HG03469 (cell line): Measurements from ENCODE around the gene FOXK1.

ENCODE experiments used
- ATAC-seq: cut with Tn5 transposase; IDR thresholded peaks from one replicate; pipeline ENCODE4 v1.9.1; 2021; ENCODE audit warnings: mild to moderate bottlenecking, moderate library complexity, moderate number of reproducible peaks; ENCODE audit not compliant: unreplicated experiment

The FOXK1 gene

GRCh38 chr7:4694305-4694704 lies 12.2 kb downstream of the FOXK1 start:
- ATAC-seq: no peak

GRCh38 chr7:4698707-4699275 lies 16.7 kb downstream of the FOXK1 start:
- ATAC-seq: no peak

DNA sequence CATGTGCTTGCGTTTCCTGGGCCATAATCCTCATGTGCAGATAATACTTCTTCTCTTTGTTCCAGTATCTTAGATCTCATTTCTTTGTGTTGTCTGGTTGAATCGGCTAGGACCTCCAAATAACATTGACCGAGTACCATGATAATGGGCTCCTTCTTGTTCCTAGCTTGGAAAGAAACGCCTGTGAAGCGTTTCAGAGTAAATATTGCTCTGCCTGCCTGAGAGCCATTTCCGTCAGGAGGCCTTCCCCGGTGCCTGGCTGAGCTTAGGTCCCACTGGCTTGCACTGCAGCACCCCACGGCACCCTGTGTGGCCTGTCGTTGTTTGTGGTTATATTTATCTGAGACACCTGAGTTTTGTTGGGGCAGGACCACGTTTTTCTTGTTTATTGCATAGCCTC lies 17.7 kb downstream of the FOXK1 start:
- ATAC-seq: no peak

DNA sequence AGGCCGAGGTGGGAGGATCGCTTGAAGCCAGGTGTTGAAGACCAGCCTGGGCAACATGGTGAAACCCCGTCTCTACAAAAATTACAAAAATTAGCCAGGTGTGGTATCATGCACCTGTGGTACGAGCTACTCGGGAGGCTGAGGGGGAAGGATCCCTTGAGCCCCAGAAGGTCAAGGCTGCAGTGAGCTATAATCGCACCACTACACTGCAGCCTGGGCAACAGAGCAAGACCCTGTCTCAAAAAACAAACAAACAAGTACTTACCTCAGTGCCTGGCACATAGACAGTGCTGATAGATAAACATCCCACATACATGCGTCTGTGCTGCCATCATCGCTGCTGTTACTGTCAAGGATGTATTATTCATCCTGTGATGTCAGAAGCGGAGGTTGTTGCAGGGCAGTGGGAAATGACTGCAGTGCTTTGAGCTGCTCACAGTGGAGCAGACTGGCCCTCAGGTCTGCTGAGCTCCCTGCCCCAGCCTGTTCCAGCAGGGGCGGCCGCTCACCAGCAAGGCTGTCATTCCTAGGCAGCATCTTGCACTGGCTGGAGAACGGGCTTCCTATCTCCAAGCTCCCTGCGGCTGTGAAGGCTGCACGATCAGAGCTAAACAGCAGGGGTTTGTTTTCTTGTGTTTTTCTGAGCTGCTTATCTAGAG lies 18.6 kb downstream of the FOXK1 start:
- ATAC-seq: no peak

DNA sequence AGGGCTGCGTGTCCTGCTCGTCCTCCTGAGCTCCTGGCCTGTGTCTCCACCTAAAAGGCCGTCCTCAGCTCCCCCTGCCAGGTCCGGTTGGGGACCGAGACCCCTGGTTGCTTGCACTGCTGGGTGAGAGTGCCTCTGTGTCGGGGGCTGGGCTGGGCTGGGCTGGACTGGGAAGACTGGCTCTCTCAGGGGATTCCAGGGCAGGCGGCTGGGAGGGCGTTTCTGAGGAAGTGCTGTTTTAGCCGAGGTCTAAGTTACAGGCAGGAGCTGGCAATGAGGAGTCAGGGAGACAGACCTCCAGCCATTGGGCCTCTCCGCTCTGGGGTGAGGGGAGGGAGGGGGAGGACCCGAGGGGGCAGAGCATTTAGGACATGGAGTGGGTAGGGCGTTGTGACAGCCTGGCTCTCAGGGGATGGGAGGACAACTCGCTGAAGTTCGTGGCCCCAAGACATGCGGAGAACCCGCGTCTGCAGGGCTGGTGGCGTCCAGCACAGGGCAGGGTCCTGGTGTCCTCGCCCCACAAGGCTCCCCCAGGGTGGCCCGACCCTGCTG lies 20.9 kb downstream of the FOXK1 start:
- ATAC-seq: no peak

- ATAC-seq: no peak
These were observed 21.4 kb downstream of the FOXK1 start for GRCh38 chr7:4703532-4703931.

- no peak for ATAC-seq
These were observed 24.5 kb downstream of the FOXK1 start for GRCh38 chr7:4706384-4707216.

- no peak for ATAC-seq
These were observed 25.2 kb downstream of the FOXK1 start for GRCh38 chr7:4707217-4707741.

- ATAC-seq: no peak
These were observed 25.9 kb downstream of the FOXK1 start for GRCh38 chr7:4707980-4708411.

- ATAC-seq: no peak
These were observed 27.1 kb downstream of the FOXK1 start for GRCh38 chr7:4709187-4709586.

DNA sequence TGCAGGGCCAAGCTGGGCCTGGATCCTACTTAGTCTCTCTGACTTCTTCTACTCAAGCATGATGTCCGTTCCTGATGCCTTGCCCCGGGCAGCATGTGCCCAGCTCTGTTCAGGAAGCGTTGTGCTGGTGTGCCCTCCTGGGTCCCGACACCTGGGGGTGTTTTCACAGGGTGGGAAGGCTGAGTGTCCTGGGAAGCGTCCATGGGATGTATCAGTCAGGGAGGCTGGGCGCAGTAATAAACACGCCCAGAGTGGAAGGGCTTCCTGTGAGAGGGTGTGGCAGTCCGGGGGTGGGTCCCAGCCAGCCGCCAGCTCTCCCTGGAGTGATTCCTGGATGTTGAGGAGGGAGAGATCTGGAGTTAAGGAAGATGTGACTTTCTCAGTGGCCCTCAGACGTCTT lies 29.0 kb downstream of the FOXK1 start:
- no peak for ATAC-seq

DNA sequence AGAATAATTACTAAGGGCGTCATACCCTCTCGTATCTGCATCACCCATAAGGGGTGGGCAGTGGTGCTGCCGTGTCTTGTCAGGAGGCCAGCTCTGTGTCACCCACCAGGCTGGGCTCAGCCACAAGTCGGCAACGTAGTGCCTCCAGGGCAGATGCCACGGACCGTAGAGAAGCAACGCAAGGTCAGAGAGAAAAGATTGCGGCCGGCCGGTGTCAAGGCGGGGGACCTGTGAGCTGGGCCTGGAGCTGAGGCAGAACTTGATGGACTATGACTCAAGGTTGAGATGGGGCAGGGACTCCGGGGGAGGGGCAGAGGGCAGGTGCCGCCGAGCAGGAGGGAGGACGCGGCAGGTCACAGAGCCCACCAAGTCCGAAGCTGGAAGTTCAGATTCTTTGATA lies 29.5 kb downstream of the FOXK1 start:
- ATAC-seq: no peak

DNA sequence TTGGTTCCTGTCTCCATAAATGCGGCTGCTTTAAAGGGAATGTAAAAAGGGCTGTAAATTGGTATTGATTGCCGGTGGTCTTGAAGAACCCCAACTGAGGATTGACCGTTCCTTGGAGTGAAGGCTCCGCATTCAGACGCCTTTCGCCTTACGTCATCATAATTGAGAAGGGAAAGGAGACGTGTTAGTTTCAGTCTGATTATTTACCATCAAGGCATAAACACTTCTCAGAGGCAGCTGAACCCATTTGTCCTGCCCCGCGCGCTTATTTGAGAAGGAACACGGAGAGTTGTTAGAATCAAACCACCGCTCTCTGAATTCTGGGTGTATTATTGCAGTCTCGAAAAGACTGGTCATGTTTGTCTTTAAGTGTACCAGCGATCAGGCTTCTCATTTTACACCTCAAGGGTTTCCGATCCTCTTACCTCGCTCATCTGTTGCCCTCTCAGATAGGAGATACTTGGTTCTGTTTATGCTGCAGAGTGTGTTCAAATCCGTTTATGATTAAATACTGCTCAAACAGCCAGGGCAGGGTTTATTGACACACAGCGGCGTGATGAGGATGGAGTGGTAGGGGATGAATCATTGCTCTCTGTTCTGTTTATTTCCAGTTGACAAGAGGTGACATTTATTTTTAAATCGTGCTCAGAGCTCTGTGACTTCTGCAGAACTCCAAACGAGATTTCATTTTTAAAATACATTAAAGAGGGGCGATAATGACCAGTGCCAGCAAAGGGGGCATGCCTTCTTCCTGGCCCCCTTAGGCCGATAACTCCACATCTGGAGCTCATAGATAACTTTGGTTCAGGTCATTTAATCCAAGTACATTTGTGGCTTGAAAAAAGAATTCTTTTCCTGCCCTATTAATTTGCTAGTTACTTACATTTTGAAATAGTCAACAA lies 30.4 kb downstream of the FOXK1 start:
- ATAC-seq: no peak

- peak; percentile 46 for ATAC-seq
These were observed 31.2 kb downstream of the FOXK1 start for GRCh38 chr7:4713183-4713784.

GRCh38 chr7:4714161-4714700 lies 32.1 kb downstream of the FOXK1 start:
- ATAC-seq: no peak

DNA sequence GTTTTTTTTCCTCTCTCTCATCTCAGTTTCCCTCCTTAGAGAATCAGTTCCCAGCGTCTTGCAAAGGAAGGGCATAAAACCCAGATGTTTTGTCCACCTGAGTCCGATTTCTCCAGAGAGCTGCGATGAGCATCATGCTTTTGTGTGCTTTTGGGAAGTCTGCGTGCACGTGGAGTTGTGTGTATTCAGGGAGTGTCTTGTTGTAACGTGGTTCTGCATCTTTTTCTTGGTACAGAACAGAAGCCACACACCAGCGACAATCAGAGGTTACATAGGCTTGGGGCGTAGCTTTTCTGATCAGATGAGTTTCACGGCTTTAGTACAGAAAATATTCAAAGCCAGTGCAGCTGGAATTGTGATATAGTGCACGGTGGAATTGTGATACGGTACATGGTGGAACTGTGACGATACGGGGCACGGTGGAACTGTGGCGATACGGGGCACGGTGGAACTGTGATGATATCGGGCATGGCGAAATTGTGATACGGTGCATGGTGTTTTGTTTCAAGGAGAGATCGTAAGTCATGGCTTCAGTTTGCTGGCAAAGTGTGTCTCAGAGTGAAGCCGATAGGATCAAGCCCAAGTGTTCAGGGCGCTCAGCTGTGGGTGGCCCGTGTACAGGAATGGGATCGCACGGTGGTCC lies 32.8 kb downstream of the FOXK1 start:
- ATAC-seq: no peak

- ATAC-seq: no peak
These were observed 33.3 kb downstream of the FOXK1 start for GRCh38 chr7:4715410-4715776.

GRCh38 chr7:4716946-4717795 lies 35.1 kb downstream of the FOXK1 start:
- no peak for ATAC-seq
